Erythroblast (primary cell): ENCODE data around the gene PIK3C2G.

Experiments used
- GATA1 ChIP-seq: IDR thresholded peaks from 2 replicates; pipeline ENCODE4 v1.6.1; 2011; ENCODE audit warnings: low read depth, mild to moderate bottlenecking, control low read depth, low read length, moderate library complexity
- POLR2A ChIP-seq: IDR thresholded peaks from 2 replicates; pipeline ENCODE4 v1.6.1; 2011; ENCODE audit warnings: mild to moderate bottlenecking, low read length

DNA sequence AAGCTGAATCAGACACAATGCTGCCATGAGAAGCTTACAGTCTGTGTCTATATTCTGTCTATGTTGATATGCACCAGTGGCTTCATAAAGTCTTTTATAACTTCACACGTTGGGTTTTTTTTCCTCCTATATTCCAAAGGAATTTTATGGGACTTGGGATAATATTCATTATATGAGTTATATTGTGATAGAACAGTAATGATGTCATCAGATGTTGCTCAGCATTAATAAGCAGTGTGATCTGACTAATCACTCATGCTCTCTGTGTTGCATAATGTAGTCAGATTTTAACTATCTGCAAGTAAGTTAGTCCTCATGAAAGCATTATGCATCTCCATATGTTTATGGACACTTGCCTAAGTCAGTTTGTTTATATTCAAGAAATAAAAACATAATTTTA is 316.9 kb downstream of the PIK3C2G start:
- TF ChIP-seq POLR2A (no peak), GATA1 (no peak)
